Endothelial cell of umbilical vein (primary cell): ENCODE data around the gene SLC29A3. TPM values are rescaled to one million over a fixed set of nuclear protein-coding genes. Genes with fewer than 3 reads are reported as not detected.

ENCODE experiments used
- BruUV-seq: library from RNA; stranded (reverse); fragments of 400-500 nt; replicated peaks from 2 replicates; lab custom pipeline; 2021; lab: Mats Ljungman, UMichigan
- CTCF ChIA-PET: fragments of 300-600, 350-600 bp; sonication (Branson Sonifier 250); formaldehyde crosslinking; loops from one replicate; lab custom pipeline; 2021; ENCODE audit warnings: antibody characterized with exemption, inconsistent platforms; lab: Charles Lee
- POLR2A ChIA-PET: fragments of 300-600, 350-600 bp; sonication (Branson Sonifier 250); formaldehyde crosslinking; loops from one replicate; lab custom pipeline; 2021; ENCODE audit warnings: antibody characterized with exemption, inconsistent platforms; lab: Charles Lee
- DNase-seq: peaks from one replicate; pipeline ENCODE4 v3.0.0-alpha.2; 2011; ENCODE audit warnings: low read depth, low spot score
- FAIRE-seq: peaks from 2 replicates; lab custom pipeline; 2011; peaks lifted over from hg19 to GRCh38; lab: Jason Lieb, UNC
- H2AFZ ChIP-seq: 2 replicates; pipeline ENCODE4 v1.6.0; 2012; ENCODE audit warnings: low read depth, low read length, control low read depth, inconsistent platforms
- H3K27ac ChIP-seq: 2 replicates; pipeline ENCODE4 v1.5.1; 2011; ENCODE audit warnings: low read depth, mild to moderate bottlenecking, control low read depth, low read length, moderate library complexity; ENCODE audit not compliant: insufficient read depth
- H3K27me3 ChIP-seq, 2 experiments: 2 replicates each; pipeline versions ENCODE4 v1.6.0 to v1.6.1; 2011; ENCODE audit warnings: low read length in 2 of 2, mixed read lengths in 1 of 2; ENCODE audit not compliant: control insufficient read depth in 2 of 2, insufficient read depth in 2 of 2
- H3K36me3 ChIP-seq, 2 experiments: 2 replicates in 1 of 2; 3 replicates in 1 of 2; pipeline ENCODE4 v1.5.1; 2011; ENCODE audit warnings: low read length in 2 of 2, mild to moderate bottlenecking in 1 of 2, moderate library complexity in 1 of 2; ENCODE audit not compliant: control insufficient read depth in 2 of 2, insufficient read depth in 2 of 2; ENCODE audit errors: extremely low read depth in 1 of 2
- H3K4me1 ChIP-seq: 3 replicates; pipeline ENCODE4 v1.5.1; 2011; ENCODE audit warnings: mild to moderate bottlenecking, low read length; ENCODE audit not compliant: control insufficient read depth, insufficient read depth; ENCODE audit errors: extremely low read depth
- H3K4me2 ChIP-seq: 2 replicates; pipeline ENCODE4 v1.6.1; 2011; ENCODE audit warnings: low read length, control low read depth, mixed read lengths; ENCODE audit not compliant: insufficient read depth
- H3K4me3 ChIP-seq, 3 experiments: fragments of 200-600 bp in 1 of 3; sonication (generic), shearing (Covaris generic) in 1 of 3; replicated peaks in 1 of 3; 2 replicates each; pipeline ENCODE4 v1.5.1; 2011 to 2016; ENCODE audit warnings: control low read depth in 3 of 3, low read length in 3 of 3, mild to moderate bottlenecking in 2 of 3, inconsistent platforms in 1 of 3, low read depth in 1 of 3, moderate library complexity in 1 of 3; ENCODE audit not compliant: insufficient read depth in 1 of 3
- H3K79me2 ChIP-seq: 2 replicates; pipeline ENCODE4 v1.6.0; 2012; ENCODE audit warnings: low read length, inconsistent platforms; ENCODE audit not compliant: control insufficient read depth, insufficient read depth
- H3K9ac ChIP-seq: replicated peaks from 2 replicates; pipeline ENCODE3; 2011; ENCODE audit warnings: low read length, control low read depth; ENCODE audit not compliant: insufficient read depth; ENCODE audit errors: extremely low read depth
- H3K9me1 ChIP-seq: replicated peaks from 3 replicates; pipeline ENCODE4 v1.6.0; 2011; ENCODE audit warnings: mild to moderate bottlenecking, low read length; ENCODE audit not compliant: control insufficient read depth, insufficient read depth; ENCODE audit errors: extremely low read depth
- H3K9me3 ChIP-seq: replicated peaks from 2 replicates; pipeline ENCODE4 v1.5.1; 2012; ENCODE audit warnings: low read length, inconsistent platforms; ENCODE audit not compliant: control insufficient read depth, insufficient read depth
- H4K20me1 ChIP-seq: replicated peaks from 2 replicates; pipeline ENCODE3; 2011; ENCODE audit warnings: mild to moderate bottlenecking, low read length; ENCODE audit not compliant: control insufficient read depth, insufficient read depth; ENCODE audit errors: extremely low read depth
- EZH2 ChIP-seq: IDR thresholded peaks from 2 replicates; pipeline ENCODE4 v1.6.1; 2012; ENCODE audit warnings: borderline replicate concordance, low read depth, mild to moderate bottlenecking, moderate library complexity, low read length, inconsistent platforms; ENCODE audit not compliant: severe bottlenecking
- FOS ChIP-seq: IDR thresholded peaks from 2 replicates; pipeline ENCODE4 v1.6.1; 2011; ENCODE audit warnings: mild to moderate bottlenecking, low read length, moderate library complexity, borderline replicate concordance; ENCODE audit not compliant: insufficient read depth
- GATA2 ChIP-seq: IDR thresholded peaks from 2 replicates; pipeline ENCODE4 v1.7.0; 2011; ENCODE audit warnings: low read depth, mild to moderate bottlenecking, moderate library complexity, mixed read lengths, low read length; ENCODE audit not compliant: insufficient read length, insufficient read depth
- JUN ChIP-seq: IDR thresholded peaks from 2 replicates; pipeline ENCODE4 v1.6.1; 2011; ENCODE audit warnings: borderline replicate concordance, low read depth; ENCODE audit not compliant: insufficient read length, insufficient read depth
- MYC ChIP-seq: IDR thresholded peaks from one replicate; pipeline ENCODE4 v1.6.1; 2011; ENCODE audit warnings: mild to moderate bottlenecking, low read depth, low read length
- POLR2A ChIP-seq: IDR thresholded peaks from 2 replicates; pipeline ENCODE4 v1.6.1; 2012; ENCODE audit warnings: low read depth, mild to moderate bottlenecking, control low read depth, low read length
- POLR2AphosphoS5 ChIP-seq: IDR thresholded peaks from 2 replicates; pipeline ENCODE4 v1.6.1; 2012; ENCODE audit warnings: low read depth, mild to moderate bottlenecking, control low read depth, low read length, moderate library complexity; ENCODE audit not compliant: insufficient read depth
- dilution Hi-C: fragments of 300-500 bp; cut with MboI; formaldehyde crosslinking; loops from one replicate; pipeline ENCODE4 v1.15.0; 2019; ENCODE audit warnings: low sequenced_read_pairs; ENCODE audit not compliant: extremely low pct_ligation_motif_present
- intact Hi-C: fragments of 100-400 bp; cut with micrococcal nuclease; formaldehyde crosslinking; loops from one replicate; pipeline ENCODE4 v1.10.0; 2022
- polyA plus RNA-seq, 4 experiments: library from polyadenylated mRNA; depleted of rRNA in 3 of 4; stranded (reverse) in 3 of 4; unstranded in 1 of 4; fragments of >200 nt; gene quantifications; 2 replicates each; pipeline versions ENCODE4 v1.2.1 to v1.2.3, GENCODE V29; 2011 to 2012; ENCODE audit warnings: missing spikeins in 1 of 4
- total RNA-seq: library from RNA; stranded (reverse); gene quantifications from 2 replicates; pipeline ENCODE4 v1.2.3, GENCODE V29; 2021
- TF ChIP-seq, protein P1 (sequence below), 2 donors: IDR thresholded peaks; 1 replicate in 1 of 2; 2 replicates in 1 of 2; pipeline ENCODE4 v1.5.1; 2011; ENCODE audit warnings: low read length in 2 of 2, mild to moderate bottlenecking in 2 of 2, moderate library complexity in 2 of 2, control low read depth in 1 of 2, inconsistent platforms in 1 of 2, low read depth in 1 of 2; ENCODE audit not compliant: insufficient read depth in 1 of 2; ENCODE audit errors: extremely low read depth in 1 of 2

The SLC29A3 gene
- total and polyA plus RNA-seq, 2 donors (not counting 3 experiments of a cell fraction or from before 2014, with no cell fraction given): 5.0 to 9.1 TPM

- CTCF ChIA-PET: interaction anchor here (1.9 kb wide), 1 partner anchor 9 kb away, joined by 11 read pairs; no protein-coding TSS in a partner anchor
Measured at GRCh38 chr10:71278691-71279588, 40.1 kb upstream of the SLC29A3 start.

More at GRCh38 chr10:71278691-71279588, 40.1 kb upstream of the SLC29A3 start:
- Histone ChIP-seq H3K36me3 (no peaks in the 10 kb centered on the region), H3K27me3 (no peaks in the 10 kb centered on the region), H3K4me3 (no peak overlapping the region), H3K9me1 (no peaks in the 10 kb centered on the region), H4K20me1 (no peaks in the 10 kb centered on the region), H3K79me2 (no peaks in the 10 kb centered on the region), H3K27ac (no peak overlapping the region), H2AFZ (no peak overlapping the region), H3K9ac (no peak overlapping the region), H3K4me1 (no peaks in the 10 kb centered on the region), H3K4me2 (no peak overlapping the region), H3K9me3 (no peaks in the 10 kb centered on the region)
- TF ChIP-seq JUN (no peak), FOS (no peak), EZH2 (no peak), POLR2AphosphoS5 (no peak), POLR2A (no peak), GATA2 (no peak), MYC (no peak)
- TF ChIP-seq, protein P1, sequence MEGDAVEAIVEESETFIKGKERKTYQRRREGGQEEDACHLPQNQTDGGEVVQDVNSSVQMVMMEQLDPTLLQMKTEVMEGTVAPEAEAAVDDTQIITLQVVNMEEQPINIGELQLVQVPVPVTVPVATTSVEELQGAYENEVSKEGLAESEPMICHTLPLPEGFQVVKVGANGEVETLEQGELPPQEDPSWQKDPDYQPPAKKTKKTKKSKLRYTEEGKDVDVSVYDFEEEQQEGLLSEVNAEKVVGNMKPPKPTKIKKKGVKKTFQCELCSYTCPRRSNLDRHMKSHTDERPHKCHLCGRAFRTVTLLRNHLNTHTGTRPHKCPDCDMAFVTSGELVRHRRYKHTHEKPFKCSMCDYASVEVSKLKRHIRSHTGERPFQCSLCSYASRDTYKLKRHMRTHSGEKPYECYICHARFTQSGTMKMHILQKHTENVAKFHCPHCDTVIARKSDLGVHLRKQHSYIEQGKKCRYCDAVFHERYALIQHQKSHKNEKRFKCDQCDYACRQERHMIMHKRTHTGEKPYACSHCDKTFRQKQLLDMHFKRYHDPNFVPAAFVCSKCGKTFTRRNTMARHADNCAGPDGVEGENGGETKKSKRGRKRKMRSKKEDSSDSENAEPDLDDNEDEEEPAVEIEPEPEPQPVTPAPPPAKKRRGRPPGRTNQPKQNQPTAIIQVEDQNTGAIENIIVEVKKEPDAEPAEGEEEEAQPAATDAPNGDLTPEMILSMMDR (IDR thresholded peaks at IDR 0.05; ENCODE audit: extremely low read depth in 1 of 2, insufficient read depth in 1 of 2, low read depth in 1 of 2, low read length in 2 of 2): no peak
- no peak for DNase-seq
- no peak for FAIRE-seq
- dilution Hi-C loops: no loop called here
- POLR2A ChIA-PET: no interaction called here
- intact Hi-C loops: no loop called here
- BruUV-seq: no TSS peak
